DMS53 (cell line): ENCODE results near the gene DAPK1.

ENCODE experiments used
- DNase-seq: peaks from one replicate; lab custom pipeline; 2025; lab: John Stamatoyannopoulos, UW

Gene DAPK1

GRCh38 chr9:87594194-87594593 lies 96.5 kb downstream of the DAPK1 start:
- DNase-seq: peak; percentile 38

- no peak for DNase-seq
These were observed 97.0 kb downstream of the DAPK1 start for GRCh38 chr9:87594662-87595061.

GRCh38 chr9:87595610-87596009 lies 97.9 kb downstream of the DAPK1 start:
- DNase-seq: peak; percentile 7

DNA sequence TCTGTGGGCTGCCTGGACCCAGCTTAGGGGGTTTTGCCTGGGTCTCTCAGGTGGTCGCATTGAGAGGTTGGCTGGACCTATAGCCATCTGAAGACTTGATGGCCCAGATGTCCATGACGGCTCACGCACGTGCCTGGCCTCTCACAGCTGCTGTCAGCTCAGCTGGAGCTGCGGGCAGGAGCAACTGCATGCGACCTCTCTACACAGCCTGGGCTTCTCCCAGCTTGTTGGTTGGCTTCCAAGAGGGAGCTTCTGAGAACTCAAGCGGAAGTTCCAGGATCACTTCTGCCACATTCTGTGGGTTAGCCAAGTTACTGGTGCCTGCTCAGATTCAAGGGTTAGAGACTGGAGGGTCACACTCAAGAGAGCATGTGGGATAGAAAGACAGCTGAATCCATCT lies 99.2 kb downstream of the DAPK1 start:
- DNase-seq: no peak

GRCh38 chr9:87597710-87598443 lies 100.2 kb downstream of the DAPK1 start:
- no peak for DNase-seq

- DNase-seq: peak; percentile 10
These were observed 102.4 kb downstream of the DAPK1 start for GRCh38 chr9:87599901-87600610.

- DNase-seq: no peak
These were observed 103.5 kb downstream of the DAPK1 start for GRCh38 chr9:87601176-87601575.

DNA sequence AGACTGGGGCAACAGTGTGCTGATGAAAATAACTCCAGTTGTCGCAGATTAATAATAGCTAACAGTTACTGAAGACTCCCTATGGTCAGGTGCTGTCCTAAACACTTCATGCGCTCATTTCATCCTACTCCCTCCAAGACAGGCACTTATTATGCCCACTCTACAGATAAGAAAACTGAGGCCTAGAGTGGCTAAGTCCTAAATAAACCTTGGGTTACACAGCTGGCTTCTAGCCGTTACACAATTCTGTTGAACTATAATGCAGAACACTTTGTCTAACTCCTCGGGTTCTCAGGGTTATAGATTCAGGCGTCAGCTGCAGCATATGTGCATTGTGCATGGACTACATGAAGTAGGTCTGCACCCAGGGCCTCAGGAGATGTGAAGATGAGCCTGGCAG lies 103.9 kb downstream of the DAPK1 start:
- no peak for DNase-seq

DNA sequence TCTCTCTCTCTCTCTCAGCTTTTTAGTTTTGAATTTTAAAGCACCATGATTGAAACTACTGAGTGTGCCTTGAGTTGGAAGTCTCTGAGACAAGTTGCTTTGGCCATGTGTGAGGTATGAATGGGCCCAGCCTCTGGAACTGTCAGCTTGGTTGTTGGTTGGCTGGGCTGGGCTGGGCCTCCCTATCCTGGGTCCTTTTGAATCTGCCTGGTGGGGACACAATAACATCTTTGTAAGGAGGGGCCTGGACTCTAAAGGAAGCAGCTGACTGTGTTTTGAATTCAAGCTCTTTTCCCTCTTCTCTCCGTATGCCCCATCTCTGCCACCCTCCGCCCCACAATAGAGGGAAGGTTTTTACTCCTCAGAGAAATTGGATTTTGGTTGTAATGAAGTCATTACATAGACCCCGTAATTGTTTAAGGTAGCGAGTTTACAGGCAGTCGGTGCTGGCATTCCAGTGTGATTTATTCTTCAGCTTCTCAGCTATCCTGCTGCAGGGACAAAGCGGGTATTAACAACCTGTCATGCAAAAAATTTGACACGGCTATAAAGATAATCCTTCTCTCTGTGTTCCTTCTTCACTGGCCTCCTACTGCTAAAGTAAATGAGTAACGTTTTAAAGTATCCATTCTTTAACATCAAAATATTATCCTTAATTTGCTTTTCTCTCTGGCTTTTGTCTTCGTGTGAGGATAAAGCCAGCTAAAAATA lies 105.4 kb downstream of the DAPK1 start:
- no peak for DNase-seq

- DNase-seq: no peak
These were observed 106.3 kb downstream of the DAPK1 start for GRCh38 chr9:87603854-87604490.

- no peak for DNase-seq
These were observed 107.4 kb downstream of the DAPK1 start for GRCh38 chr9:87604886-87605588.

DNA sequence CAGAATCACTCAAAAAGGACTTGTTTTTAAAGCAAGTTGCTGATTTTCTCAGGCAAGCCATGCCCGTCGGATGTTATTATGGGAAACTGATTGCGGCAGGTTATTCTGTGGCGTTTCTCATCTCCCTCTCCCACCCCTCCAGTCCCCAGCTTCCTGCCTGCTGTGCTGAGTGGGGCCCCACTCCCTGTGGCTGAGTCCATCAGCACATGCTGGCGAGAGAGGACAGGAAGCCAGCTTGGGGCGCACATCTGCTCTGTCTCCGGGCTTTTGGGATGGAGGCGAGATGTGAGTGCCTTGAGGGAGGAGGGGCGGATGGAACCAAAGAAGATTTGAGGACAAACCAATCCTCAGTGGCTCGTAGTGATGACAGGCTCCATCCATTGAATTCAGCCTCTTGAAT lies 108.0 kb downstream of the DAPK1 start:
- DNase-seq: no peak

- peak; percentile 33 for DNase-seq
These were observed 109.3 kb downstream of the DAPK1 start for GRCh38 chr9:87606841-87607521.

DNA sequence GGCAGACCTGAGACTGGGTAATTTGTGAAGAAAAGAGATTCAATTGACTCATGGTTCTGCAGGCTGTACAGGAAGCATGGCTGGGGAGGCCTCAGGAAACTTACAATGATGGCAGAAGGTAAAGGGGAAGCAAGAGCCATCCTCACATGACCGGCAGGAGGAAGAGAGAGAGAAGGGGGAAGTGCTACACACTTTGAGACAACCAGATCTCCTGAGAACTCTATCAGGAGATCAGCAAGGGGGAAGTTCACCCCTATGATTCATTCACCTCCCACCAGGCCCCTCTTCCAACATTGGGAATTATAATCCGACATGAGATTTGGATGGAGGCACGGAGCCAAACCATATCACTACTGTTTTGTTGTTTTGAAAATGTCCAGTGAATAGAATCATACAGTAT lies 110.2 kb downstream of the DAPK1 start:
- no peak for DNase-seq

DNA sequence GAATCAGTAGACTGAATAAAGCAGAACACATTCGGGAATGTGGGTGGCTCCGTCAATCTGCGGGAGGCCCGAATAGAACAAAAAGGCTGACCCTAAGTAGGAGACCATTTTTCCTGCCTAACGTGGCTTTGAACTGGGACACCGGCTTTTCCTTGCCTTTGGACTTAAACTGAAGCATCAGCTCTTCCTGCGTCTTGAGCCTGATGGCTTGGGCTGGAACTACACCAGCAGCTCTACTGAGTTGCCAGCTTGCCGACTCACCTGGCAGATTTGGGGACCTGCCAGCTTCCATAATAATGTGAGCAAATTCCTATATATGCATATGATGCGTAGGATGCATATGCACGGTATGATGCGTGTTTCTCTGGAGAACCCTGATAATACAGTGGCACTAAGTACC lies 111.3 kb downstream of the DAPK1 start:
- DNase-seq: no peak

DNA sequence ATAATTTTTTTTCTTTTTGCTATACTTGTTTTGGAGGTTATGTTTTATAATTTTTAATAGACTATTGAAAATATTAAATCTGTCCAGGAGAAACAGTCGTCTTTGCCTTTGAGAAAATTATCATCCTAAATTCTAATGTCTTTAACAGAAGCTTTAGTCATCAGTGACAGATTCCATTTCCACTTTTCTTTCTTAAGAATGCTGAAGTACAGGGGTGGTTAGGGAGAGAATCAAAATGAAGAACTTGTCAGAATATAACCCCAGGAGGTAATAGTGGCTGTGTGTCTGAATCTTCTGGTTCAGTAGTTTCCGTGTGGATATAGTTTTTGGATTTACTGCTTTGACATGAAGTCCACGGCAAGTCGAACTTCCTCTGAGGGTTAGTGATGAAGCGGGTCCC lies 111.8 kb downstream of the DAPK1 start:
- DNase-seq: no peak

- no peak for DNase-seq
These were observed 112.8 kb downstream of the DAPK1 start for GRCh38 chr9:87610200-87611155.

GRCh38 chr9:87611776-87612175 lies 114.1 kb downstream of the DAPK1 start:
- DNase-seq: no peak

GRCh38 chr9:87612536-87612935 lies 114.9 kb downstream of the DAPK1 start:
- no peak for DNase-seq
